ENCODE data around the gene PTS.

PTS gene

GRCh38 chr11:112247201-112247600 lies 21.0 kb downstream of the PTS start:
- ChIA-PET CTCF (interaction anchor here (1.0 to 1.5 kb wide), 2 partner anchors 16 to 32 kb away, joined by 3 read pairs; no protein-coding TSS in a partner anchor), POLR2A (no interaction called here)
- DNase-seq (ENCODE audit: extremely low spot score), result no peak
- TF ChIP-seq, protein P1, sequence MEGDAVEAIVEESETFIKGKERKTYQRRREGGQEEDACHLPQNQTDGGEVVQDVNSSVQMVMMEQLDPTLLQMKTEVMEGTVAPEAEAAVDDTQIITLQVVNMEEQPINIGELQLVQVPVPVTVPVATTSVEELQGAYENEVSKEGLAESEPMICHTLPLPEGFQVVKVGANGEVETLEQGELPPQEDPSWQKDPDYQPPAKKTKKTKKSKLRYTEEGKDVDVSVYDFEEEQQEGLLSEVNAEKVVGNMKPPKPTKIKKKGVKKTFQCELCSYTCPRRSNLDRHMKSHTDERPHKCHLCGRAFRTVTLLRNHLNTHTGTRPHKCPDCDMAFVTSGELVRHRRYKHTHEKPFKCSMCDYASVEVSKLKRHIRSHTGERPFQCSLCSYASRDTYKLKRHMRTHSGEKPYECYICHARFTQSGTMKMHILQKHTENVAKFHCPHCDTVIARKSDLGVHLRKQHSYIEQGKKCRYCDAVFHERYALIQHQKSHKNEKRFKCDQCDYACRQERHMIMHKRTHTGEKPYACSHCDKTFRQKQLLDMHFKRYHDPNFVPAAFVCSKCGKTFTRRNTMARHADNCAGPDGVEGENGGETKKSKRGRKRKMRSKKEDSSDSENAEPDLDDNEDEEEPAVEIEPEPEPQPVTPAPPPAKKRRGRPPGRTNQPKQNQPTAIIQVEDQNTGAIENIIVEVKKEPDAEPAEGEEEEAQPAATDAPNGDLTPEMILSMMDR (IDR thresholded peaks at IDR 0.05; ENCODE audit: control extremely low read depth, extremely low read depth, low read depth, missing control alignments), result no peak

DNA sequence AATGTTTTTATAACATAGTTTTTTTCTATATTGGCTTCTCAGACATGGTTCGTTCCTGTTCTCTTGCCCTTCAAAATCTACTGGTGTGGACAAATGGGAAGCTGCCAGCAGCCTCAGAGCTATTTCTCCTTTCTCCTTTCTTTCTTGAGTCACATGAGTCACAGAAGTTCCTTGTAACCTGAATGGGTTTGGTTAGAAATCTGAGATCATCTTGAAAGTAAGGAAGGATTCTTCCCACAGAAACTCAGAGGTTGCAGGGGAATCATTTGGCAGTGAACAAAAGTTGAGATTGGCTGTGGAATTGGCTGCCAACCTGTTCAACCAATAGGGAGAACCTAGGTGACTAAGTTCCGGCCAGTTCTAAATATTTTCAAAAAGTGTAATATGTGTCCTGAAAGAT lies 22.0 kb downstream of the PTS start:
- ChIA-PET POLR2A (no interaction called here), CTCF (interaction anchor here (0.5 to 1.5 kb wide), 3 partner anchors 17 to 216 kb away, joined by 3 to 4 read pairs (median 3); no protein-coding TSS in a partner anchor)
- no peak for DNase-seq (ENCODE audit: extremely low spot score)
- TF ChIP-seq, protein P1 (IDR thresholded peaks at IDR 0.05; ENCODE audit: control extremely low read depth, extremely low read depth, low read depth, missing control alignments), result no peak

GRCh38 chr11:112249871-112250610 lies 23.8 kb downstream of the PTS start:
- no peak for DNase-seq (ENCODE audit: extremely low spot score)
- ChIA-PET CTCF (interaction anchor here (1.0 kb wide), 1 partner anchor 21 kb away, joined by 3 read pairs; no protein-coding TSS in a partner anchor), POLR2A (no interaction called here)
- TF ChIP-seq, protein P1 (IDR thresholded peaks at IDR 0.05; ENCODE audit: control extremely low read depth, extremely low read depth, low read depth, missing control alignments), result no peak

DNA sequence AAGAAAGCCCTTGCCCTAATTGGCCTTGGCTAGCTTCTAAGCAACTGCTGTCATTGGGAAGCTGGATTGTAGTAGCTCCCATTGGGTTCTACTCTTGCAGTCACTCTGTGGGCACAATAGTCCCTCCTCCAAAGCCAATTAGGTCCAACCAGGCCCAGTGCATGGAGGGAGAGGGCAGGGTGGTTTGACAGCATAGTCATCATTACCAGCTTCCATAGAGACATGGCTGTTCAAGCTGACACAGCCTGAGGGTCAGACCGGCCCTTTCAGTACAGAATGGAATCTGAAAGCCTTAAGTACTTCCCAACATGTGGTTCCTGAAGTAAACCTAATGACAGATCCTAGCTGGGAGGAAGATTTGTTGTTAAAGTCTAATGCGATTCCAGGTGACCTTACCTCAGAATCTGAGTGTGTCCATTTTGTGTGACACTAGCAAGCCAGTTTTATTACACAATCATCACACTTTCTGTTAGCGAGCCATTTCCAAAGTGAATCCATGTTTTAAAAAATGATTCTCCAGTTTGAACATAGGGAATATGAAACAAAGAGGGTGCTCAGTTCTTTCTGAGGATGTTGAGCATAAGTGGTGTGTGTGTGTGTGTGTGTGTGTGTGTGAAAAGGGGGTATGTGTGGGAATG lies 27.5 kb downstream of the PTS start:
- ChIA-PET CTCF (interaction anchor here (3.3 kb wide), 1 partner anchor 27 kb away, joined by 30 read pairs; no protein-coding TSS in a partner anchor), POLR2A (no interaction called here)
- DNase-seq (ENCODE audit: extremely low spot score), result no peak
- TF ChIP-seq, protein P1 (IDR thresholded peaks at IDR 0.05; ENCODE audit: control extremely low read depth, extremely low read depth, low read depth, missing control alignments), result no peak

- ChIA-PET POLR2A (no interaction called here), CTCF (interaction anchor here (0.9 to 1.3 kb wide), 2 partner anchors 24 to 25 kb away, joined by 3 to 7 read pairs; no protein-coding TSS in a partner anchor)
- TF ChIP-seq, protein P1 (IDR thresholded peaks at IDR 0.05; ENCODE audit: control extremely low read depth, extremely low read depth, low read depth, missing control alignments), result no peak
- DNase-seq (ENCODE audit: extremely low spot score), result no peak
Measured at GRCh38 chr11:112255067-112255720, 29.0 kb downstream of the PTS start.

GRCh38 chr11:112260490-112260889 lies 34.3 kb downstream of the PTS start, which contains the start of gene PLET1:
Gene PLET1, minus strand, starts transcription at chr11:112260860. Its CDS starts 271 bp downstream, at chr11:112260589.
- ChIA-PET POLR2A (no interaction called here), CTCF (interaction anchor here (0.9 to 1.1 kb wide), 2 partner anchors 8 to 11 kb away, joined by 4 to 5 read pairs; no protein-coding TSS in a partner anchor)
- DNase-seq (ENCODE audit: extremely low spot score), result no peak
- TF ChIP-seq, protein P1 (IDR thresholded peaks at IDR 0.05; ENCODE audit: control extremely low read depth, extremely low read depth, low read depth, missing control alignments), result no peak
